ENCODE data around the gene UQCR10.

DNA sequence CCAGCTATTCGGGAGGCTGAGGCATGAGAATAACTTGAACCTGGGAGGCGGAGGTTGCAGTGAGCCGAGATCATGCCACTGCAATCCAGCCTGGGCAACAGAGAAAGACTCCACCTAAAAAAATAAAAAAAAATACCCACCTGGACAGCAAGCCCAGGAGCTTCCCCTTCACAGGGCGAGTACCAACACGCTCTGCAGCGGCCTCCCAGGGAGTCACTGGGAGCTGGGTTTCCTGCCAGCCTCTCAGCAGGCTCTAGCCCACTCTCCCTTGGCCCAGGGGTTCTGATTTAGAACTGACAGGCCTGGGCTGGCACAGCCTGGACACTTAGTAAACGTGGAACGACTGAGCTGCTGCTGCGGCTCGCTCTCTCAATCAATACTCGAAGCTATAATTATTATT lies 49.4 kb upstream of the UQCR10 start:
- TF ChIP-seq, protein P1, sequence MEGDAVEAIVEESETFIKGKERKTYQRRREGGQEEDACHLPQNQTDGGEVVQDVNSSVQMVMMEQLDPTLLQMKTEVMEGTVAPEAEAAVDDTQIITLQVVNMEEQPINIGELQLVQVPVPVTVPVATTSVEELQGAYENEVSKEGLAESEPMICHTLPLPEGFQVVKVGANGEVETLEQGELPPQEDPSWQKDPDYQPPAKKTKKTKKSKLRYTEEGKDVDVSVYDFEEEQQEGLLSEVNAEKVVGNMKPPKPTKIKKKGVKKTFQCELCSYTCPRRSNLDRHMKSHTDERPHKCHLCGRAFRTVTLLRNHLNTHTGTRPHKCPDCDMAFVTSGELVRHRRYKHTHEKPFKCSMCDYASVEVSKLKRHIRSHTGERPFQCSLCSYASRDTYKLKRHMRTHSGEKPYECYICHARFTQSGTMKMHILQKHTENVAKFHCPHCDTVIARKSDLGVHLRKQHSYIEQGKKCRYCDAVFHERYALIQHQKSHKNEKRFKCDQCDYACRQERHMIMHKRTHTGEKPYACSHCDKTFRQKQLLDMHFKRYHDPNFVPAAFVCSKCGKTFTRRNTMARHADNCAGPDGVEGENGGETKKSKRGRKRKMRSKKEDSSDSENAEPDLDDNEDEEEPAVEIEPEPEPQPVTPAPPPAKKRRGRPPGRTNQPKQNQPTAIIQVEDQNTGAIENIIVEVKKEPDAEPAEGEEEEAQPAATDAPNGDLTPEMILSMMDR (conservative IDR thresholded peaks at IDR 0.05; ENCODE audit: low read depth in 2 of 2) = no peak
- no peak for TF ChIP-seq EZH2 (IDR thresholded peaks at IDR 0.05; ENCODE audit: low read depth, unreplicated experiment)
- TF ChIP-seq EZH2phosphoT487 (IDR thresholded peaks at IDR 0.05; ENCODE audit: unreplicated experiment) = no peak
- TF ChIP-seq POLR2AphosphoS5 (IDR thresholded peaks at IDR 0.05; ENCODE audit: low read depth) = no peak
- TF ChIP-seq, protein P2, sequence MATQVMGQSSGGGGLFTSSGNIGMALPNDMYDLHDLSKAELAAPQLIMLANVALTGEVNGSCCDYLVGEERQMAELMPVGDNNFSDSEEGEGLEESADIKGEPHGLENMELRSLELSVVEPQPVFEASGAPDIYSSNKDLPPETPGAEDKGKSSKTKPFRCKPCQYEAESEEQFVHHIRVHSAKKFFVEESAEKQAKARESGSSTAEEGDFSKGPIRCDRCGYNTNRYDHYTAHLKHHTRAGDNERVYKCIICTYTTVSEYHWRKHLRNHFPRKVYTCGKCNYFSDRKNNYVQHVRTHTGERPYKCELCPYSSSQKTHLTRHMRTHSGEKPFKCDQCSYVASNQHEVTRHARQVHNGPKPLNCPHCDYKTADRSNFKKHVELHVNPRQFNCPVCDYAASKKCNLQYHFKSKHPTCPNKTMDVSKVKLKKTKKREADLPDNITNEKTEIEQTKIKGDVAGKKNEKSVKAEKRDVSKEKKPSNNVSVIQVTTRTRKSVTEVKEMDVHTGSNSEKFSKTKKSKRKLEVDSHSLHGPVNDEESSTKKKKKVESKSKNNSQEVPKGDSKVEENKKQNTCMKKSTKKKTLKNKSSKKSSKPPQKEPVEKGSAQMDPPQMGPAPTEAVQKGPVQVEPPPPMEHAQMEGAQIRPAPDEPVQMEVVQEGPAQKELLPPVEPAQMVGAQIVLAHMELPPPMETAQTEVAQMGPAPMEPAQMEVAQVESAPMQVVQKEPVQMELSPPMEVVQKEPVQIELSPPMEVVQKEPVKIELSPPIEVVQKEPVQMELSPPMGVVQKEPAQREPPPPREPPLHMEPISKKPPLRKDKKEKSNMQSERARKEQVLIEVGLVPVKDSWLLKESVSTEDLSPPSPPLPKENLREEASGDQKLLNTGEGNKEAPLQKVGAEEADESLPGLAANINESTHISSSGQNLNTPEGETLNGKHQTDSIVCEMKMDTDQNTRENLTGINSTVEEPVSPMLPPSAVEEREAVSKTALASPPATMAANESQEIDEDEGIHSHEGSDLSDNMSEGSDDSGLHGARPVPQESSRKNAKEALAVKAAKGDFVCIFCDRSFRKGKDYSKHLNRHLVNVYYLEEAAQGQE (IDR thresholded peaks at IDR 0.05; ENCODE audit: unreplicated experiment) = no peak
- TF ChIP-seq JUNB (IDR thresholded peaks at IDR 0.05; ENCODE audit: unreplicated experiment) = no peak
- TF ChIP-seq, protein P3, sequence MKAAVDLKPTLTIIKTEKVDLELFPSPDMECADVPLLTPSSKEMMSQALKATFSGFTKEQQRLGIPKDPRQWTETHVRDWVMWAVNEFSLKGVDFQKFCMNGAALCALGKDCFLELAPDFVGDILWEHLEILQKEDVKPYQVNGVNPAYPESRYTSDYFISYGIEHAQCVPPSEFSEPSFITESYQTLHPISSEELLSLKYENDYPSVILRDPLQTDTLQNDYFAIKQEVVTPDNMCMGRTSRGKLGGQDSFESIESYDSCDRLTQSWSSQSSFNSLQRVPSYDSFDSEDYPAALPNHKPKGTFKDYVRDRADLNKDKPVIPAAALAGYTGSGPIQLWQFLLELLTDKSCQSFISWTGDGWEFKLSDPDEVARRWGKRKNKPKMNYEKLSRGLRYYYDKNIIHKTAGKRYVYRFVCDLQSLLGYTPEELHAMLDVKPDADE (IDR thresholded peaks at IDR 0.05) = no peak
- TF ChIP-seq CREB1 (CRISPR knock-in tag; IDR thresholded peaks at IDR 0.05; ENCODE audit: low read depth) = no peak
- TF ChIP-seq NANOG (IDR thresholded peaks at IDR 0.05; ENCODE audit: borderline replicate concordance) = no peak
